GM12878 (cell line): Measurements from ENCODE around the gene RER1. TPM values are rescaled to one million over a fixed set of nuclear protein-coding genes. Genes with fewer than 3 reads are reported as not detected.

ENCODE experiments used
- ATAC-seq: fragments of 200-7000 bp; cut with Tn5 transposase; 3 replicates; pipeline ENCODE4 v1.9.1; 2020; ENCODE audit warnings: mild to moderate bottlenecking, moderate library complexity
- BruUV-seq: library from RNA; stranded (reverse); fragments of 400-500 nt; replicated peaks from 2 replicates; lab custom pipeline; 2021; lab: Mats Ljungman, UMichigan
- CTCF ChIA-PET: fragments of 300-600 bp; sonication (Branson Sonifier 250); formaldehyde crosslinking; extraction: SDS; loops from one replicate; lab custom pipeline; 2021; ENCODE audit warnings: inconsistent platforms; lab: Yijun Ruan, JAX
- POLR2A ChIA-PET: fragments of 350-600 bp; formaldehyde crosslinking; extraction: SDS; loops from one replicate; lab custom pipeline; 2021; ENCODE audit warnings: inconsistent platforms; lab: Charles Lee
- RAD21 ChIA-PET: fragments of 300-600 bp; sonication (Branson Sonifier 250); formaldehyde crosslinking; loops from one replicate; lab custom pipeline; 2023; ENCODE audit warnings: antibody characterized with exemption; ENCODE audit not compliant: unreplicated experiment; lab: Charles Lee
- SMC1A ChIA-PET: fragments of 300-600 bp; sonication (Branson Sonifier 250); formaldehyde crosslinking; loops from one replicate; lab custom pipeline; 2023; ENCODE audit not compliant: unreplicated experiment, uncharacterized antibody; lab: Charles Lee
- DNase-seq: peaks from one replicate; pipeline ENCODE4 v3.0.0-alpha.2; 2011; ENCODE audit warnings: low read depth, low spot score
- FAIRE-seq: peaks from 3 replicates; lab custom pipeline; 2011; peaks lifted over from hg19 to GRCh38; lab: Jason Lieb, UNC
- H2AFZ ChIP-seq: 2 replicates; pipeline ENCODE4 v1.6.0; 2011; ENCODE audit warnings: low read depth, low read length, control low read depth; ENCODE audit not compliant: control insufficient read depth
- H3K27ac ChIP-seq: 2 replicates; pipeline ENCODE4 v1.5.1; 2011; ENCODE audit warnings: control low read depth; ENCODE audit not compliant: control insufficient read depth, insufficient read depth
- H3K27me3 ChIP-seq, 2 experiments: replicated peaks in 1 of 2; 2 replicates each; pipeline versions ENCODE4 v1.6.0 to v1.6.1; 2011; ENCODE audit warnings: low read length in 1 of 2; ENCODE audit not compliant: control insufficient read depth in 2 of 2, insufficient read depth in 2 of 2
- H3K36me3 ChIP-seq, 2 experiments: 2 replicates each; pipeline ENCODE4 v1.5.1; 2011; ENCODE audit warnings: low read length in 1 of 2; ENCODE audit not compliant: control insufficient read depth in 2 of 2, insufficient read depth in 2 of 2
- H3K4me1 ChIP-seq: 2 replicates; pipeline ENCODE4 v1.6.1; 2011; ENCODE audit warnings: mild to moderate bottlenecking, low read length, moderate library complexity, mixed read lengths; ENCODE audit not compliant: control insufficient read depth, insufficient read depth
- H3K4me2 ChIP-seq: 2 replicates; pipeline ENCODE4 v1.6.0; 2011; ENCODE audit warnings: control low read depth; ENCODE audit not compliant: control insufficient read depth, insufficient read depth
- H3K4me3 ChIP-seq: fragments of 200-600 bp; sonication (generic); 2 replicates; pipeline ENCODE4 v1.5.1; 2016
- H3K79me2 ChIP-seq: 2 replicates; pipeline ENCODE4 v1.6.0; 2011; ENCODE audit warnings: low read length; ENCODE audit not compliant: control insufficient read depth, insufficient read depth
- H3K9ac ChIP-seq: 2 replicates; pipeline ENCODE4 v1.8.0; 2011; ENCODE audit warnings: low read length, control low read depth, mixed read lengths; ENCODE audit not compliant: control insufficient read depth, insufficient read depth
- H3K9me3 ChIP-seq: replicated peaks from 3 replicates; pipeline ENCODE4 v1.5.1; 2011; ENCODE audit warnings: mild to moderate bottlenecking, low read length; ENCODE audit not compliant: control insufficient read depth, insufficient read depth
- H4K20me1 ChIP-seq: 2 replicates; pipeline ENCODE4 v1.6.0; 2011; ENCODE audit not compliant: control insufficient read depth, insufficient read depth
- CBFB ChIP-seq: IDR thresholded peaks from 2 replicates; pipeline ENCODE4 v1.6.1; 2016; ENCODE audit warnings: antibody characterized with exemption, low read depth
- CTCF ChIP-seq, 3 experiments: IDR thresholded peaks in 2 of 3; conservative IDR thresholded peaks in 1 of 3; 2 replicates each; pipeline ENCODE4 v1.5.1; 2011; ENCODE audit warnings: low read depth in 3 of 3, low read length in 3 of 3, mild to moderate bottlenecking in 3 of 3, control low read depth in 2 of 3, moderate library complexity in 2 of 3, inconsistent platforms in 1 of 3, mixed read lengths in 1 of 3; ENCODE audit not compliant: control insufficient read depth in 2 of 3, insufficient read depth in 1 of 3; ENCODE audit errors: extremely low read depth in 1 of 3
- EGR1 ChIP-seq, 2 experiments: IDR thresholded peaks; 1 replicate in 1 of 2; 2 replicates in 1 of 2; pipeline ENCODE4 v1.6.1; 2011 to 2012; ENCODE audit warnings: low read depth in 2 of 2, low read length in 2 of 2, borderline replicate concordance in 1 of 2, mild to moderate bottlenecking in 1 of 2, moderate library complexity in 1 of 2
- FOXM1 ChIP-seq: IDR thresholded peaks from 2 replicates; pipeline ENCODE4 v1.6.1; 2012; ENCODE audit warnings: low read depth, mild to moderate bottlenecking, inconsistent platforms, low read length, moderate library complexity
- MEF2B ChIP-seq: fragments of 450-650 bp; IDR thresholded peaks from 2 replicates; pipeline ENCODE4 v1.6.1; 2018; ENCODE audit warnings: mild to moderate bottlenecking, moderate library complexity; ENCODE audit not compliant: partially characterized antibody, poor library complexity, severe bottlenecking
- NRF1 ChIP-seq: conservative IDR thresholded peaks from 2 replicates; pipeline ENCODE4 v1.6.1; 2011; ENCODE audit warnings: mild to moderate bottlenecking, low read depth, low read length, improper control_type of control experiment
- RB1 ChIP-seq: fragments of 450-650 bp; formaldehyde crosslinking; IDR thresholded peaks from 2 replicates; pipeline ENCODE4 v1.6.1; 2017; ENCODE audit warnings: mild to moderate bottlenecking, borderline replicate concordance
- SMAD5 ChIP-seq: IDR thresholded peaks from 2 replicates; pipeline ENCODE4 v1.6.1; 2016; ENCODE audit warnings: antibody characterized with exemption, low read depth
- TBL1XR1 ChIP-seq: IDR thresholded peaks from 2 replicates; pipeline ENCODE4 v1.6.1; 2012; ENCODE audit warnings: low read depth, low read length, improper control_type of control experiment
- YY1 ChIP-seq: IDR thresholded peaks from 2 replicates; pipeline ENCODE4 v1.6.1; 2011; ENCODE audit warnings: low read depth, mild to moderate bottlenecking, low read length
- ZBTB11 ChIP-seq: fragments of 450-650 bp; formaldehyde crosslinking; IDR thresholded peaks from 2 replicates; pipeline ENCODE4 v1.5.0; 2022; ENCODE audit warnings: mild to moderate bottlenecking, missing genetic modification characterization
- ZNF687 ChIP-seq: fragments of 450-650 bp; IDR thresholded peaks from 2 replicates; pipeline ENCODE4 v1.6.1; 2017; ENCODE audit warnings: mild to moderate bottlenecking, moderate library complexity
- WGBS: methylation state at CpG from one replicate; pipeline ENCODE4 v1.1.6; 2016; ENCODE audit warnings: low lambda C conversion rate; ENCODE audit not compliant: insufficient replicate concordance, insufficient coverage; ENCODE audit errors: missing lambda C conversion rate; 5-methylcytosine and 5-hydroxymethylcytosine counted together
- in situ Hi-C: fragments of 300-500 bp; cut with MboI; formaldehyde crosslinking; loops from 9 replicates; pipeline ENCODE4 v1.14.3; 2018; ENCODE audit warnings: mixed read lengths
- intact Hi-C: fragments of 100-400 bp; cut with micrococcal nuclease; formaldehyde crosslinking; loops from one replicate; pipeline ENCODE4 v1.14.2; 2022; ENCODE audit not compliant: unreplicated experiment
- polyA plus RNA-seq, 11 experiments: library from polyadenylated mRNA; depleted of rRNA in 4 of 11; unstranded in 6 of 11; stranded (reverse) in 5 of 11; fragments of >200 nt; fragmentation: Nextera tagmentation in 4 of 11; fragmentation: Illumina TruSeq in 1 of 11; extraction: Ambion mirVana in 4 of 11; extraction: Trizol in 1 of 11; gene quantifications; 1 replicate in 1 of 11; 2 replicates in 10 of 11; pipeline versions ENCODE4 v1.2.1 to v1.2.3, GENCODE V29; 2011 to 2016; ENCODE audit warnings: inconsistent platforms in 2 of 11, missing spikeins in 2 of 11, low read depth in 1 of 11
- total RNA-seq, 4 experiments: library from RNA; depleted of rRNA in 3 of 4; stranded (reverse); fragments of >200 nt in 3 of 4; fragmentation: Illumina TruSeq in 1 of 4; extraction: Trizol in 1 of 4; gene quantifications; 2 replicates each; pipeline versions ENCODE4 v1.2.1 to v1.2.3, GENCODE V29; 2013 to 2021

The RER1 gene
- total and polyA plus RNA-seq, 10 of the 15 experiments (the other 5 are each of a cell fraction or from before 2014, with no cell fraction given): 29.2 to 274 (median 136) TPM

- no peak for FAIRE-seq
- TF ChIP-seq NRF1: no peak
- TF ChIP-seq ZNF687: peak; percentile 55
- TF ChIP-seq CBFB: no peak
- no peak for TF ChIP-seq CTCF (IDR thresholded peaks at IDR 0.05 in 2 of 3, conservative IDR thresholded peaks at IDR 0.05 in 1 of 3; ENCODE audit: control insufficient read depth in 2 of 3, extremely low read depth in 1 of 3, insufficient read depth in 1 of 3, low read depth in 3 of 3, low read length in 3 of 3)
- TF ChIP-seq MEF2B: peak; percentile 74
- no peak for TF ChIP-seq SMAD5
- TF ChIP-seq RB1: peak; percentile 57; the same call in 1 of the 2 replicates
- no peak for TF ChIP-seq FOXM1
- TF ChIP-seq YY1: no peak
- TF ChIP-seq ZBTB11 (CRISPR knock-in tag): no peak
- 0 out of 2 replicates have a peak, but pooled peaks have one; percentile 1 for TF ChIP-seq TBL1XR1
- TF ChIP-seq EGR1 (IDR thresholded peaks at IDR 0.05; ENCODE audit: borderline replicate concordance in 1 of 2, low read depth in 2 of 2, low read length in 2 of 2): no peak
Observed at GRCh38 chr1:2412773-2413494, 21.3 kb downstream of the RER1 start.

More at GRCh38 chr1:2412773-2413494, 21.3 kb downstream of the RER1 start:
- Histone ChIP-seq H3K79me2 (peaks cover 20% of the 10 kb centered on the region), H2AFZ (peak overlapping the region; percentile 76), H3K9me3 (no peaks in the 10 kb centered on the region), H3K4me1 (peaks cover 27% of the 10 kb centered on the region), H3K9ac (peak overlapping the region; percentile 71), H3K4me3 (peak overlapping the region; percentile 83), H3K27me3 (no peaks in the 10 kb centered on the region), H3K36me3 (no peaks in the 10 kb centered on the region; a peak in 2 of 4 replicates), H3K4me2 (peak overlapping the region; percentile 94), H4K20me1 (no peaks in the 10 kb centered on the region), H3K27ac (peak overlapping the region; percentile 62)
- ChIA-PET SMC1A (interaction anchor here (0.7 to 2.1 kb wide), 7 partner anchors 21 to 280 kb away, joined by 3 to 9 read pairs (median 3); partner anchors contain the start of genes FAAP20, MORN1 and RER1), CTCF (interaction anchor here (0.6 to 1.8 kb wide), 7 partner anchors 17 to 374 kb away, joined by 3 to 23 read pairs (median 5); partner anchors contain the start of genes FAAP20 and TNFRSF14), RAD21 (interaction anchor here (1.0 to 1.8 kb wide), 6 partner anchors 25 to 217 kb away, joined by 3 to 13 read pairs (median 5); partner anchors contain the start of genes FAAP20 and TNFRSF14), POLR2A (interaction anchor here (0.6 to 1.8 kb wide), 8 partner anchors 113 to 218 kb away, joined by 3 to 11 read pairs (median 5); partner anchors contain the start of gene PANK4)
- ATAC-seq: peak; percentile 50
- DNase-seq: no peak
- in situ Hi-C loops (loop anchor here (5.0 to 10.0 kb wide), 3 partner anchors 134 to 1014 kb away; no protein-coding TSS in a partner anchor), intact Hi-C loops (no loop called here)
- WGBS: under 1% methylated on average over 59 of the region's 66 CpGs
- TSS peak; percentile 65 for BruUV-seq
